DMS79 (cell line): ENCODE measurements around the gene NME7.

Experiments
- DNase-seq: peaks from one replicate; lab custom pipeline; 2025; lab: John Stamatoyannopoulos, UW

NME7 gene

DNA sequence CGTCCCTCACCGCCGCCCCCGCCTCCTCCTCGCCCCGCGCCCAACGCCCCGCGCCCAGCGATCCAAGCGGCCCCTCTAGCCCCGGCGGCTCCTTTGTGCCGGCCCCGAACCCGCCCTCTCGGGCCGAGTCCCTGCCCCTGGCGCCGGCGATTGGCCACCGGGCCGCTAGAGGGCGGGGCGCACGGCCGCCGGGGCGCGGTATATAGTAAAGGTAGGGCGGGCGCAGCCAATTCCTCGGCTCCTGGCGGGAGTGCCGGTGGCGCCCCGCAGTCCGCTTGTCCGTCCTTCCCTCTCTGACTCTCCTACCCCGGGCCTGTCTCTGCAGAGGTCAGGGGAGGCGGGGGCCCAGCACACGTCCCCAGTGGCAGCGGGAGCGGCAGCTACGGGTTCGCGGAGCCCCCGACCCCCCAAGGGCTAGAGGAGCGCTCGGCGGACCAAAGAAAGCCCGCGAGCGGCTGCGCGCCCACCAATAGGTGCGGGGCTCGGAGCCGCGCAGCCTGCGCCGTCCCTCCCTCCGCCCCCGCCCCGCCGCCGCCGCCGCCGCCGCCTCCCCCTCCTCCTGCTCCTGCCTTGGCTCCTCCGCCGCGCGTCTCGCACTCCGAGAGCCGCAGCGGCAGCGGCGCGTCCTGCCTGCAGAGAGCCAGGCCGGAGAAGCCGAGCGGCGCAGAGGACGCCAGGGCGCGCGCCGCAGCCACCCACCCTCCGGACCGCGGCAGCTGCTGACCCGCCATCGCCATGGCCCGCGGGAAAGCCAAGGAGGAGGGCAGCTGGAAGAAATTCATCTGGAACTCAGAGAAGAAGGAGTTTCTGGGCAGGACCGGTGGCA lies 261.3 kb downstream of the NME7 start, which contains the start of gene ATP1B1:
Gene ATP1B1, plus strand, starts transcription at position 596 of the 826 bp plus-strand sequence. Its CDS starts 140 bp downstream, at position 736.
- DNase-seq: peak; percentile 85

- peak; percentile 85 for DNase-seq
Measured at GRCh38 chr1:169105434-169106094, 262.0 kb downstream of the NME7 start.

DNA sequence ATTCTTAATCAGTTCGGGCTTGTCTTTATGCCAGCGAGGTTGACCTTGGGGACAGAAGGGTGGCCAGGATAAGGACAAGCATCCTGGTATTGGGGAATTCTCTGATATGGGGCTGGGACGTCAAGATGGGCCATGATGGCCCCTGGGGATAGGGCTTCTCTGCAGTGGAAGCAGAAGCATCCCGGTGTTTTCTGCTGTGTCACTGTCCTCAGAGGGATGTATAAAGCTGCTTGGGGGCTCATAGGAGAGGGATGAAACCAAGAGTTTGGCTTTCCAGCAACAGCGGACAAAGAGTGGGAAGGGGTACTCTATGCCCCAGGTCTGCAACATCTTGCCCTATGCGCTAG lies 262.5 kb downstream of the NME7 start:
- no peak for DNase-seq

GRCh38 chr1:169103480-169103893 lies 264.1 kb downstream of the NME7 start:
- DNase-seq: peak; percentile 5

DNA sequence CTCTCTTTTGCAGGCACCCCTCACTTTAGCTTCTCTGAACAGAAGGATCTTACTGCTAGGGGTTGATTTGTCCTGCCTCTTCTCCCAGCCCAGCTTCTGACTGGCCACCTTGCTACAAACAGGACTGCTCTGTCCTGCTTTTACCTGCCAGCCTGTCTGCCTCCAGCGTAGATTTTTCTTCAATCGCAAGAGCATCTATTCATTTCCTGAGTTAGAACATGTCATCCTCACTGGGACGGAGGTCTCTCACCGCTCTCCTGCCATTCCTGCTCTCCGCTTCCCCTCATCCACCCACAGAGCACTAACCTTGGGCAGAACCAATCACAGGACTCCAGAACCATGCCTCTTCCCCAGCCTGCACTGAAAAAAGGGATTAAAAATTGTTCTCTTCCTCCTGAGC lies 264.6 kb downstream of the NME7 start:
- no peak for DNase-seq

DNA sequence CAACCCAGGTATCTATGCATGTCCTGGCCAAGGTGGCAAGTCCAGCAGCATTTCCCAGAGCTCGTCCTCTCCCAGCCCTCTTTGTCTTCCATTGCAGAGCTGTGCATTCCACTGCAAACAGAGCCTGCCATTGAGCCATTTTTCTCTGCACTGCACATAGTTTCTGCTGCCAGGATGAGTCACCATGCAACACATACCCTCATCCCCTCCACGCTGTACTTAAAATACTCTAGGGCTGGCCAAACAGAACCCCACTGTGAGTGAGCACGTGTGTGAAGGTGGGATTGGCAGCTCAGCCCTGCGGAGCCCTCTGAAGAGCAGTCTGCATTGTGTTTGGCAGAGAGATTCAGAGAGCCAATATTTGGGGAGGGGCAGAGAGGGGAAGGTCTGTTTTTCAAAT lies 265.0 kb downstream of the NME7 start:
- DNase-seq: peak; percentile 44

- DNase-seq: no peak
Measured at GRCh38 chr1:169100651-169101088, 266.9 kb downstream of the NME7 start.

DNA sequence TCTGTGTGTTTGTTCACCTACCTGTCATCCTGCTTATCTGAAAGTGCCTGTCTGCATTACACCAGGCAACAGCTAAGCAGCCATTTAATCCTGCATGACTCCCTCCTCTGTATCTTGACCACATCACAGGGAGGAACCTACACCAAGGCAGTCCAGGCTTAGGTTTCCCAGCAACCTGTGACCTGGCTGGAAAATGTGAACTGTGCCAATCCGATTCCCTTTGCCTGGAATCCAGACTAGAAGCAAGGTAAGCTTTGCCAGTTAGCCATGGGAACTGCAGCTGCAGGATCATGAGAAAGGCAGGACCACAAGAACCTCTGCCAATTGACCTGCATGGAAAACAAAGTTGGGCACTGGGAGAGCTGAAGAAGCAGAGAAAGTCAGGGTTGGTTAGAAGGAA lies 267.4 kb downstream of the NME7 start:
- no peak for DNase-seq

- no peak for DNase-seq
Measured at GRCh38 chr1:169099561-169099960, 268.0 kb downstream of the NME7 start.

GRCh38 chr1:169098380-169098779 lies 269.2 kb downstream of the NME7 start:
- no peak for DNase-seq

DNA sequence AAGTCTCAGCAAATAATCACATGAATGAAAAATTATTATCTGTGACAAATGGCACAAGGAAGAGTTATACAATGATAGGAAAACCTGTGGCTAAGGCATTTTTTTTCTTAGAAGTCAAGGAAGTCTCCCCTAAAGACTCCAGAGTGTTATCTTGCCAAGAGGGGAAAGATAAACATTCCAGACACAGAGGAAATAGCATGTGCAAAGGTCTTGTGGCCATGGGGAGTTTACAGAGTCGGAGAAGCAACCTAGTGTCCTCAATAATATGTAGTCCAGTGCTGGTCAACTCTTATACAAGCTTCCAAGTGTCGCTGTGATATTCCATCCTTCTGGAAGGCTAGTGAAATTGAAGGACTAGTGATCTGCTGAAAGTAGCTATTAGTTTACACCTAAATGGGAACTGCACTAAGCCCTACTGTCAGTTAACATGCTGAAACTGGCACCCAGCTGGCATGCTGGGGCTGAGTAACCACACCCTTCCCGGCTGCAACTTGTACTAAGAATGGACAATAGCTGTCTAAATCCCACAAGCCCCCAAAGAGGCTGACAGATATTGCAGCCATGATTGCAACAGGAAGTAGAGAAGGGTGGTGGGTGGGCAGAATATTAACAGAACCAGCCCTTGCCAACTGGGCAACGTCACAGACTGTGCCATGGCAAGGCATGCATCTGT lies 272.6 kb downstream of the NME7 start:
- no peak for DNase-seq

- no peak for DNase-seq
Measured at GRCh38 chr1:169092399-169092798, 275.2 kb downstream of the NME7 start.

- DNase-seq: no peak
Measured at GRCh38 chr1:169091480-169091941, 276.1 kb downstream of the NME7 start.

GRCh38 chr1:169090900-169091311 lies 276.7 kb downstream of the NME7 start:
- no peak for DNase-seq

DNA sequence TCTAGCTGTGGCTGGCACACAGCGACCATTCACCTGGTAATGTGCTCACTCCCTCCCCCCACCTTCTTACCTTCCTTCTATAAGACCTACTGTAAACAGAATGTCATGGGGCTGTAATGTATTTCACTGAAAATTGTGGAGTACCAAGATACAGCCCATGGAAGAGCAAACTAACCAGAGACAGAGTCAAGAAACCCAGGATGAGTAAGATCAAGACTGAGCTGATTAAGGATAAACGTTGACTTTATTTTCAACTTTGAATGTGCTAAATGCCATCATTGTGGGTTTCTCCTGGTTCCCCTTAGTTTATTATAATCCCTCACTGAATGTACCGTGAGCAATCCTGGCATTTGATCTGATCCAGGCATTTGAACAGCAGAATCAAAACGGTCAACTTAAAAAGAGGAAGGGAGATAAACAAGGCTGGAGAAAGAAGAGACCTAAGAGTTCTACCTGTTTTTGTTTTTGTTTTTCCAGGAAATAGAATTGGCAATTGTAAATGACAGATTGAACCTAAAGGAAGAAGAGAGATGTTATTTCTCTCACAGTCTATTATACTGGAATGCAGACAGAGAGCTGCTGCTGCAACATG lies 277.2 kb downstream of the NME7 start:
- no peak for DNase-seq

GRCh38 chr1:169089776-169090175 lies 277.8 kb downstream of the NME7 start:
- no peak for DNase-seq

DNA sequence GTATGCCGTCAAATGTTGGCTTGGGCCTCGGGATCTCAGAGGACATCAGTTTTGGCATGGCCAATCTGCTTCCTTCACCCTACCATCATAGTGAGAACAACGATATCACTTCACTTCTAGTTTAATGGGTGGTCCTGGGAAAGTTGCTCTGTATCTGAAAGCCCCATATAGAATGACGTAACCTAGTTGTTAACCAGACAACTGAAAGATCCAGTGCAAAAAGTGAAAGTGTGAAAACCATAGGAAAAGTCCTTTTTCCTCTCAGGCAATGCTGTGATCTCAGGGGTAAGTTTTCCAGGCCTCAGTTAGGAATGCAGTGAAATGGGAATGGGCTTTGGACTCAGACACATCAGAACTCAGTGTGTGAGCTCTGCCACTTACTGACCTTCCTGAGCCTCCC lies 279.7 kb downstream of the NME7 start:
- no peak for DNase-seq

DNA sequence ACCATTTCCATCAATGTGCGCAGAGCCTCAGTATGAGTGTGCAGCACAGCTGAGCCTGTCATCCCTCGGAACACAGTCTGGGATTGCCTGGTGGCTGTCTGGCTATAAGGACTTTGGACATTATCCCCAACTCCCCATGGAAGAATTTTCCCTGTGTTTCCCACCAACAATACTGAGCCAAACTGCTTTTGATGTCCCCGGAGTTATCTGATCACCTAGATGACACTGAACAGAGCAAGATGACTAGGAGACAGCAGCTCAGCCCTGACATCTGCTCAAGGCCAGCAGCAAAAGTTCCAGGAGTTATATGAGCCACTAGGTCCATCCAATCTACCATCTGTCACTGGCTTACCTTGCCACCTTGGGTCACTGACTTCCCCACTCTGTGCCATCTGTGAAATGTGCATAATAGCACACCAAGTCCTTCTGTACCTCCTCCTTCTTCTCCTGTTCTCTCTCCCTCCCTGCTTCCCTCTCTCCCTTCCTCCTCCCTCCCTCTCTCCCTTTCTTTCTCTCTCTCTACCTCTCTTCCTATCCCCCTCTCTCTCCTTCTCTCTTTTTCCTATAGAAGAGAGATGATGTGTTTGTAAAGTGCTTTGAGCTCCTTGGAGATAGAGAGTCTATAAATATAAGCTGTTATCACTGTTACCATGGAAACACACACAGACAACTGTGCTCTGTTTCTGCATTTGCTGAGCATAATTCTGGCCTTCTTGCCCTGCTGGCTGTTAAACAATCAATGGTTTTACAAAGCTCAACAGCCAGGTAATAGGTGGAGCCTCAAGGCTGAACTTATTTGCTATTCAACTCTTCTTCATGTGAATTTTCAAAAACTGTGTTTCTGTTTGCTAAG lies 280.8 kb downstream of the NME7 start:
- no peak for DNase-seq

DNA sequence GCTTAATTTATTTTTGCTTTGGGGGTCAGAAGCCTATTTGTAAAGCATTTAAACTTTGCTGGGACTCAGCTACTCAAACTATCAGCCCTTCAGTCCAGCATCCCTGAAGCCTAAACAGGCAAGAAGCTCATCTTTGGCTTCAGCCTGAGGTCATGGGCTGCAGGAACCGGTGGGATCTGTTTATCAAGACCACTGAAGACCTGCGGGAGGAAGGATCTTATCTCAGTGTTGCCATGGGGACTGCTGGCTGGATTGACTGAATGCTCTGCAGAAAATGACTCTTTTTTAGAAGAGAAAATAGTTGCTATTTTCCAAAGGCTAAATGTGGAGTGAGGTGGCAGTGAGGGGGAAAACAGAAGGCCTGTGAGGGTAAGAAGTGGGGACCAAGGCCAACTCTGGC lies 281.7 kb downstream of the NME7 start:
- no peak for DNase-seq
